ENCODE data around the gene NMT1.

- TF ChIP-seq FOXA1 (IDR thresholded peaks at IDR 0.05) = no peak
- TF ChIP-seq CTCF (IDR thresholded peaks at IDR 0.05; ENCODE audit: low read depth, low read length, missing input control) = peak; percentile 28
- TF ChIP-seq REST (IDR thresholded peaks at IDR 0.05) = no peak
- no peak for TF ChIP-seq ZBTB33 (IDR thresholded peaks at IDR 0.05)
Observed at GRCh38 chr17:45051060-45051719, 9.9 kb upstream of the NMT1 start, which contains the start of gene DCAKD.
